Mononuclear cell (primary cell): Measurements from ENCODE around the gene SVOP. TPM values are rescaled to one million over a fixed set of nuclear protein-coding genes. Genes with fewer than 3 reads are reported as not detected.
A peak's percentile ranks its signal among the peaks of the same experiment; 100 is the strongest.
"Not testable (repeated sequence)": the region's sequence is repeated elsewhere in the genome, so short reads cannot be mapped to it uniquely, and the experiment has no call there.

Source experiments
- H3K27me3 ChIP-seq: 2 replicates; pipeline ENCODE4 v1.6.0; 2011; ENCODE audit warnings: low read length, control low read depth; ENCODE audit not compliant: insufficient read depth
- H3K4me1 ChIP-seq: 2 replicates; pipeline ENCODE4 v1.5.1; 2011; ENCODE audit warnings: mild to moderate bottlenecking, low read length, control low read depth; ENCODE audit not compliant: insufficient read depth
- H3K4me3 ChIP-seq: 2 replicates; pipeline ENCODE4 v1.5.1; 2011; ENCODE audit warnings: mild to moderate bottlenecking, low read length, moderate library complexity
- H3K9me3 ChIP-seq: 2 replicates; pipeline ENCODE4 v1.5.1; 2011; ENCODE audit warnings: low read depth, mild to moderate bottlenecking, control low read depth, low read length
- total RNA-seq: library from RNA; depleted of rRNA; stranded (reverse); fragments of >200 nt; gene quantifications from one replicate; pipeline ENCODE4 v1.2.3, GENCODE V29; 2012

The SVOP gene
- not detected for total RNA-seq

- H3K27me3 ChIP-seq: peaks cover 16% of the 10 kb centered on the region
- H3K9me3 ChIP-seq: no peaks in the 10 kb centered on the region
Measured at GRCh38 chr12:109020796-109021380, at the start of gene SVOP. Gene SVOP, minus strand, starts transcription at chr12:109021068. Its CDS starts 200 bp downstream, at chr12:109020868.

GRCh38 chr12:109069307-109070271 is 48.7 kb upstream of the SVOP start:
- Histone ChIP-seq H3K9me3 (no peaks in the 10 kb centered on the region), H3K27me3 (no peaks in the 10 kb centered on the region), H3K4me3 (no peak overlapping the region), H3K4me1 (no peaks in the 10 kb centered on the region)

More at GRCh38 chr12:109020796-109021380, at the start of gene SVOP:
- Histone ChIP-seq H3K4me3 (no peak within 1 kb of the TSS), H3K4me1 (no peaks in the 10 kb centered on the region)

GRCh38 chr12:109065853-109066193 is 45.0 kb upstream of the SVOP start:
- Histone ChIP-seq H3K9me3 (no peaks in the 10 kb centered on the region), H3K27me3 (no peaks in the 10 kb centered on the region), H3K4me3 (no peak overlapping the region), H3K4me1 (no peaks in the 10 kb centered on the region)

GRCh38 chr12:109065154-109065852 is 44.4 kb upstream of the SVOP start:
- no peaks in the 10 kb centered on the region for H3K9me3 ChIP-seq
- H3K4me1 ChIP-seq: no peaks in the 10 kb centered on the region
- no peak overlapping the region for H3K4me3 ChIP-seq
- no peaks in the 10 kb centered on the region for H3K27me3 ChIP-seq

- H3K4me3 ChIP-seq: no peak overlapping the region
- H3K9me3 ChIP-seq: no peaks in the 10 kb centered on the region
- H3K4me1 ChIP-seq: no peaks in the 10 kb centered on the region
Measured at GRCh38 chr12:109064143-109064542, 43.3 kb upstream of the SVOP start.

GRCh38 chr12:109058773-109059172 is 37.9 kb upstream of the SVOP start:
- H3K4me1 ChIP-seq: peaks cover 8% of the 10 kb centered on the region
- no peak overlapping the region for H3K4me3 ChIP-seq
- no peaks in the 10 kb centered on the region for H3K9me3 ChIP-seq
- H3K27me3 ChIP-seq: no peaks in the 10 kb centered on the region

More at GRCh38 chr12:109064143-109064542, 43.3 kb upstream of the SVOP start:
- no peaks in the 10 kb centered on the region for H3K27me3 ChIP-seq

- Histone ChIP-seq H3K4me3 (no peak overlapping the region), H3K9me3 (no peaks in the 10 kb centered on the region), H3K4me1 (peaks cover 18% of the 10 kb centered on the region), H3K27me3 (no peaks in the 10 kb centered on the region)
Measured at GRCh38 chr12:109057376-109057775, 36.5 kb upstream of the SVOP start.

- H3K4me1 ChIP-seq: peaks cover 21% of the 10 kb centered on the region
- no peaks in the 10 kb centered on the region for H3K9me3 ChIP-seq
- H3K4me3 ChIP-seq: no peak overlapping the region
- H3K27me3 ChIP-seq: no peaks in the 10 kb centered on the region
Measured at GRCh38 chr12:109056891-109057290, 36.0 kb upstream of the SVOP start.

GRCh38 chr12:109054520-109054919 is 33.7 kb upstream of the SVOP start:
- no peak overlapping the region for H3K4me3 ChIP-seq
- H3K4me1 ChIP-seq: peaks cover 24% of the 10 kb centered on the region
- no peaks in the 10 kb centered on the region for H3K9me3 ChIP-seq
- H3K27me3 ChIP-seq: no peaks in the 10 kb centered on the region

- H3K27me3 ChIP-seq, H3K9me3 ChIP-seq, H3K4me3 ChIP-seq: not testable (repeated sequence)
- peaks cover 24% of the 10 kb centered on the region for H3K4me1 ChIP-seq
Measured at GRCh38 chr12:109054124-109054513, 33.3 kb upstream of the SVOP start.

- Histone ChIP-seq H3K4me3 (peak overlapping the region; percentile 75), H3K4me1 (peaks cover 24% of the 10 kb centered on the region)
Measured at GRCh38 chr12:109053382-109054123, 32.7 kb upstream of the SVOP start.

GRCh38 chr12:109052414-109053323 is 31.8 kb upstream of the SVOP start, which contains the start of gene USP30:
Gene USP30, plus strand, starts transcription at chr12:109052576. Its CDS starts 103 bp downstream, at chr12:109052679.
- no peaks in the 10 kb centered on the region for H3K9me3 ChIP-seq
- peaks cover 24% of the 10 kb centered on the region for H3K4me1 ChIP-seq
- peak within 1 kb of the TSS; percentile 75 for H3K4me3 ChIP-seq
- H3K27me3 ChIP-seq: no peaks in the 10 kb centered on the region

More at GRCh38 chr12:109053382-109054123, 32.7 kb upstream of the SVOP start:
- Histone ChIP-seq H3K27me3 (no peaks in the 10 kb centered on the region), H3K9me3 (no peaks in the 10 kb centered on the region)

GRCh38 chr12:109052097-109052413 is 31.2 kb upstream of the SVOP start:
- H3K27me3 ChIP-seq: no peaks in the 10 kb centered on the region
- peaks cover 24% of the 10 kb centered on the region for H3K4me1 ChIP-seq
- H3K4me3 ChIP-seq: peak overlapping the region; percentile 75
- no peaks in the 10 kb centered on the region for H3K9me3 ChIP-seq

- H3K4me1 ChIP-seq: peaks cover 24% of the 10 kb centered on the region
- not testable (repeated sequence) for H3K4me3 ChIP-seq, H3K27me3 ChIP-seq, H3K9me3 ChIP-seq
Measured at GRCh38 chr12:109049794-109050193, 28.9 kb upstream of the SVOP start.
